AG04450 (cell line): ENCODE measurements around the gene IPPK. TPM values are rescaled to one million over a fixed set of nuclear protein-coding genes. Genes with fewer than 3 reads are reported as not detected.

Experiments used
- CTCF ChIA-PET: fragments of 300-600, 350-600 bp; formaldehyde crosslinking; extraction: SDS; loops from one replicate; lab custom pipeline; 2022; ENCODE audit warnings: antibody characterized with exemption, inconsistent platforms; lab: Charles Lee
- POLR2A ChIA-PET: fragments of 350-600 bp; formaldehyde crosslinking; extraction: SDS; loops from one replicate; lab custom pipeline; 2021; ENCODE audit warnings: antibody characterized with exemption, inconsistent platforms; lab: Yijun Ruan, JAX
- DNase-seq: peaks from one replicate; pipeline ENCODE4 v3.0.0-alpha.2; 2011; ENCODE audit warnings: low read depth, low spot score
- H3K27ac ChIP-seq: one replicate; pipeline ENCODE4 v1.5.1; 2012; ENCODE audit warnings: low read depth, low read length, control low read depth
- H3K27me3 ChIP-seq: one replicate; pipeline ENCODE4 v1.6.0; 2012; ENCODE audit warnings: low read length; ENCODE audit not compliant: control insufficient read depth, insufficient read depth
- H3K4me3 ChIP-seq: 2 replicates; pipeline ENCODE4 v1.5.1; 2011; ENCODE audit warnings: mild to moderate bottlenecking, low read depth, low read length, control low read depth
- H3K9me3 ChIP-seq: 2 replicates; pipeline ENCODE4 v1.5.1; 2012; ENCODE audit warnings: low read length; ENCODE audit not compliant: control insufficient read depth, insufficient read depth
- polyA plus RNA-seq: library from polyadenylated mRNA; depleted of rRNA; stranded (reverse); fragments of >200 nt; gene quantifications from 2 replicates; pipeline ENCODE4 v1.2.3, GENCODE V29; 2011; rRNA removed
- TF ChIP-seq, protein P1 (sequence below): IDR thresholded peaks from 2 replicates; pipeline ENCODE4 v1.5.1; 2011; ENCODE audit warnings: low read depth, low read length, control low read depth, inconsistent platforms

Gene IPPK
- polyA plus RNA-seq, 1 experiment = 15.1 TPM

DNA sequence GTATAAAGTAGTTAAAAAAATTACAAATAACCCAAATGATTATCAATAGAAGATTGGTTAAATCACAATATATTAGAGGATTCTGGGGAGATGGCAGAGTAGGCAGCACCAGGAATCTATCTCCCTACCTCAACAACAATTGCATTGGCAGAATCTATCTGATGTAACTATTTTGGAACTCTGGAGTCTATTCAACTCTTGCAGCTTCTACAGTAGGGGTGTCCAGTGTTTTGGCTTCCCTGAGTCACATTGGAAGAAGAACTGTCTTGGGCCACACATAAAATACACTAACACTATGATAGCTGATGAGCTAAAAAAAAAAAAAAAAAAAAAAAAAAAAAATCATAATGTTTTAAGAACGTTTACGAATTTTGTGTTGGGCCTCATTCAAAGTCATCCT is 104.9 kb downstream of the IPPK start:
- TF ChIP-seq, protein P1, sequence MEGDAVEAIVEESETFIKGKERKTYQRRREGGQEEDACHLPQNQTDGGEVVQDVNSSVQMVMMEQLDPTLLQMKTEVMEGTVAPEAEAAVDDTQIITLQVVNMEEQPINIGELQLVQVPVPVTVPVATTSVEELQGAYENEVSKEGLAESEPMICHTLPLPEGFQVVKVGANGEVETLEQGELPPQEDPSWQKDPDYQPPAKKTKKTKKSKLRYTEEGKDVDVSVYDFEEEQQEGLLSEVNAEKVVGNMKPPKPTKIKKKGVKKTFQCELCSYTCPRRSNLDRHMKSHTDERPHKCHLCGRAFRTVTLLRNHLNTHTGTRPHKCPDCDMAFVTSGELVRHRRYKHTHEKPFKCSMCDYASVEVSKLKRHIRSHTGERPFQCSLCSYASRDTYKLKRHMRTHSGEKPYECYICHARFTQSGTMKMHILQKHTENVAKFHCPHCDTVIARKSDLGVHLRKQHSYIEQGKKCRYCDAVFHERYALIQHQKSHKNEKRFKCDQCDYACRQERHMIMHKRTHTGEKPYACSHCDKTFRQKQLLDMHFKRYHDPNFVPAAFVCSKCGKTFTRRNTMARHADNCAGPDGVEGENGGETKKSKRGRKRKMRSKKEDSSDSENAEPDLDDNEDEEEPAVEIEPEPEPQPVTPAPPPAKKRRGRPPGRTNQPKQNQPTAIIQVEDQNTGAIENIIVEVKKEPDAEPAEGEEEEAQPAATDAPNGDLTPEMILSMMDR = no peak
- no peaks in the 10 kb centered on the region for H3K9me3 ChIP-seq
- ChIA-PET CTCF (no interaction called here), POLR2A (no interaction called here)
- H3K27ac ChIP-seq = no peak overlapping the region
- H3K27me3 ChIP-seq = no peaks in the 10 kb centered on the region
- DNase-seq = no peak
- no peak overlapping the region for H3K4me3 ChIP-seq

DNA sequence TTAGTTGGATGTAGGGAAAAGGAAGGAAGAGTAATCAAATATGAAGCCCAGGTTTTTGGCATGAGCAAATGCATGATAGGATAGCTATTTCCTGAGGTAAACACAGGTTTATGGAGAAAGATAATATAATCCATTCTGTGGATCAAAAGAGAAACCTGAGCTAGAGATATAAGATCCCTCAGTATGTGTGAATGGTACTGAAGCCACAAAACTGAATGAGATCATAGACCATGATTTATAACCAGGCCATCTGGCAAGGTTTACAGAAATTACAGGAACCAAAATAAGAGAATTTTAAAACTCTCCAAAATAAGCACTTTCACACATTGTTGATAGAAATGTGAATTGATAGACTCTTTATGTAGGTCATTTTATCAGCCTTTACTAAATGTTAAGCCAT is 105.4 kb downstream of the IPPK start:
- ChIA-PET CTCF (no interaction called here), POLR2A (no interaction called here)
- no peak overlapping the region for H3K27ac ChIP-seq

More for the DNA sequence above, 105.4 kb downstream of the IPPK start:
- no peaks in the 10 kb centered on the region for H3K27me3 ChIP-seq
- TF ChIP-seq, protein P1 = no peak
- no peak overlapping the region for H3K4me3 ChIP-seq
- H3K9me3 ChIP-seq = no peaks in the 10 kb centered on the region
- peak; percentile 32 for DNase-seq

Other genes with a start within 250 kb of the IPPK start
- not detected in 2 replicates for gene OMD, start 245.7 kb downstream of the IPPK start, polyA plus RNA-seq
- 0.92 and 1.1 TPM in 2 replicates for gene ASPN, start 187.6 kb downstream of the IPPK start, polyA plus RNA-seq
- 1.6 and 2.2 TPM in 2 replicates for gene ECM2, start 134.1 kb downstream of the IPPK start, polyA plus RNA-seq
- gene BICD2, start 94.7 kb upstream of the IPPK start, polyA plus RNA-seq = 11.2 and 13.4 TPM in 2 replicates
- gene ZNF484, start 207.9 kb upstream of the IPPK start, polyA plus RNA-seq = 4.1 and 5.2 TPM in 2 replicates